ENCODE measurements around the gene NLRP6.
"Not testable (repeated sequence)": the region's sequence is repeated elsewhere in the genome, so short reads cannot be mapped to it uniquely, and the experiment has no call there.

Gene NLRP6

DNA sequence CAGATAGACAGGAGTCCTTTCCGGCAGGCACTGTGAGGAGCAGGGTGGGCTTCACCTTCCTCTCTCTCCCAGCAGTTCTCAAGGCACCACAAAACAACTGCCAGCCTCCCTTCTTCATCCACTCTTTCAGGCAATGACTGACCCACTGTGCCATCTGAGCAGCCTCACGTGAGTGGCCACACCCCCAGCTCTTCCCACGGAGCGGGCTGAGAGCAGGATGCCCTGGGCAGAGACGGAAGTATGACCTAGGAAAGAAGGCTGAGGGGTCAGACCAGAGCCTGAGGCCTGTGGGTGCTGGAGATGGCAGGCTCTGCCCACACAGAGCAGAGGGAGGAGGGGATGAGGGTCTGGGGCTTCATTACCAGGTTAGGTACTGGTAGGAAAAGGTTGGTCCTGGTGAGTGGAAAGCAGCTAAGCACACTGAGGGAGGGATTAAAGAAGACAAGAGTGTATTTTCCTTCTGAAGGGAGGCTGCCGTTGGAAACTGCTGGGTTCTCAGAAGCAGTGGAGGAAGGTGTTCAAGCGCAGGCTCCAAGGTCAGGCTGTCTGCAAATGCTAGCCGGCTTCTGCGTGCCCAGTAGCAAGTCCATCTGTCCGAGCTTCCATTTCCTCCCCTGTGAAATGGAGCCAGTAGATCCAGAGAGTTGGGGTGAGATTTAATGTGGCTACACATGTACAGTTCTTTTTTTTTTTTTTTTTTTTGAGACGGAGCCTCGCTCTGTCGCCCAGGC lies 4.6 kb downstream of the NLRP6 start:
- no peak for DNase-seq

DNA sequence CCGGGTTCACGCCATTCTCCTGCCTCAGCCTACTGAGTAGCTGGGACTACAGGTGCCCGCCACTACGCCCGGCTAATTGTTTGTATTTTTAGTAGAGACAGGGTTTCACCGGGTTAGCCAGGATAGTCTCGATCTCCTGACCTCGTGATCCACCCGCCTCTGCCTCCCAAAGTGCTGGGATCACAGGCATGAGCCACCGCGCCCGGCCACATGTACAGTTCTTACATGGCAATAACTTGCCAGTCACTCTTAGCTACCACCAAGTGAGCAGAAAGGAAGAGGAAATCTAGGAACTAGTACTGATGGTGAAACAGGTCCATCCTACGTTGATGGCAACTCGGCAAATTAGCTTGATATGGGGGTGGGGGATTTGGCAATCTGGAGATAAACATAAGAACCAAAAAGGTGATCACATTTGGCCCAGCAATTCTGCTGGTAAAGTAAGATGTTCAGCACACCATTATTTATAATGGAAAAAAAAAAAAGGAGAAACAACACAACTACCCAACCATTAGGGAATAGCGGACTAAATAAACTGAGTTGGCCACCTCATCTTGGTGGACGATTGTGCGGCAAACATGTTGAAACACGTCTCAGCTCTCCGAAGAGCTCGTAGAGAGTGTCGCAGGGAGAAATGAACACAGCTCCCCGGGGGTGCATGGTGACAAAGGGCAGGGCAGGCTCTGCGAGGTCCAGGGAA lies 5.3 kb downstream of the NLRP6 start:
- no peak for DNase-seq

DNA sequence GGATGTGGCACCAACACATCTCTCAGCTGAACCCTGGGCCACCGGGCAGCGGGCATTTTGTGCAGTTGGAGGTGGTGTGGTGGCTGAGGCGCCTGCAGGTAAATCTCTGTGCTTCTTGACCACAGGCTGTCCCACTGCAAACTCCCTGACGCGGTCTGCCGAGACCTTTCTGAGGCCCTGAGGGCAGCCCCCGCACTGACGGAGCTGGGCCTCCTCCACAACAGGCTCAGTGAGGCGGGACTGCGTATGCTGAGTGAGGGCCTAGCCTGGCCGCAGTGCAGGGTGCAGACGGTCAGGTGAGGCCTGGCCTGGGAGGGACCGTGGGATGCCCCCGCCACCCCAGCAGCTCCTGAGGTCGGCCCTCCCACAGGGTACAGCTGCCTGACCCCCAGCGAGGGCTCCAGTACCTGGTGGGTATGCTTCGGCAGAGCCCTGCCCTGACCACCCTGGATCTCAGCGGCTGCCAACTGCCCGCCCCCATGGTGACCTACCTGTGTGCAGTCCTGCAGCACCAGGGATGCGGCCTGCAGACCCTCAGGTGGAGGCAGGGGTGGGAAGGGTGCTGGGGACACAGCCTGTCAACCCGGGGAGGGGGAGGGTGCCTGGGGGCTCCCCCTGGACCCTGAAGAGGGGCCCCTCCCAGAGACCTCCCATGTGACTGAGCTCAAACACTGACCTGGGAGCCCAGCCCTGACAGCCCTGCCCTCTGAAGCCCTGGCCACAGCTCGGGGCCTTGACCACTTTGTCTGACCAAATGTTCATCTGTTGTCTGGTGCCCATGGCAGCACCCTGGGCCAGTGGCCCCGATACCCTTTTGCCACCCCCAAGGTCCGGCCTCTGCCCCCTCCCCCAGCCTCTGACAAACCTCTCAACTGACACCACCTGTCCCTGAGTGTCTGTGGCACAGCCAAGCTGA lies 6.2 kb downstream of the NLRP6 start:
- DNase-seq: no peak

DNA sequence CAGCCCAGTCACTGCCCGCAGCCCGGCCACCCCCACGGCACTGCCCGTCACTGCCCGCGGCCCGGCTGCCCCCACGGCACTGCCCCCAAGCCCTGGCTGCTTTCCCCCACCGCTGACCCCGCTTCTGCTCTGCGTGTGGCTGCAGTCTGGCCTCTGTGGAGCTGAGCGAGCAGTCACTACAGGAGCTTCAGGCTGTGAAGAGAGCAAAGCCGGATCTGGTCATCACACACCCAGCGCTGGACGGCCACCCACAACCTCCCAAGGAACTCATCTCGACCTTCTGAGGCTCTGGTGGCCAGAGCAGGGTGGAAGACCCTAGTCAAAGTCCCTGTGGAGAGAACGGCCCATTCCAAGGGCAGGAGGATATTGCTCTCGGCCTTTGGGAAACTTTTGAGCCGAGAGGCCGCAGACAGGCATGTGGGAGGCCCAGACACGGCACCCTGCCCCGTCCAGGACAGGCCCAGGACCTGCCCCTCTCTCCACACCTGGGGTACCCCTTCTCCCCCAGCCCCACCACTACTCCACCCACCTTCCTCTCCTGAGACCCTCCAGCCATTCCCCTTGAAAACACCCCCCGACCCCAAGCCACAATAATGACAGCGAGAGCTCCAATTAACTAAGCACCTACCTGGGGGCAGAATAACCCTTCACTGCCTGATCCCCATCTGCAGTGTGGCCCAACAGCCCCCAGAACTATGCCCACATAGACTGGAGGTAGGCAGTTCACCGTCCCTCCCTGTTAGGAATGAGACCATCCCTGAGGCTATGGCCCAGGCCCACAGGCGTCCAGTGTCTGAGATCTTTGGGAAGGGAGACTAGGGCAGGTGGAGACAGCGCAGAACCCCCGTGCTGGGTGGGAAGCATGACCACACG lies 7.0 kb downstream of the NLRP6 start:
- DNase-seq: no peak

- no peak for DNase-seq
Measured at GRCh38 chr11:285894-286220, 7.7 kb downstream of the NLRP6 start.

- not testable (repeated sequence) for DNase-seq
Measured at GRCh38 chr11:286977-287820, 9.0 kb downstream of the NLRP6 start.

- DNase-seq: no peak
Measured at GRCh38 chr11:287821-288477, 9.7 kb downstream of the NLRP6 start.

DNA sequence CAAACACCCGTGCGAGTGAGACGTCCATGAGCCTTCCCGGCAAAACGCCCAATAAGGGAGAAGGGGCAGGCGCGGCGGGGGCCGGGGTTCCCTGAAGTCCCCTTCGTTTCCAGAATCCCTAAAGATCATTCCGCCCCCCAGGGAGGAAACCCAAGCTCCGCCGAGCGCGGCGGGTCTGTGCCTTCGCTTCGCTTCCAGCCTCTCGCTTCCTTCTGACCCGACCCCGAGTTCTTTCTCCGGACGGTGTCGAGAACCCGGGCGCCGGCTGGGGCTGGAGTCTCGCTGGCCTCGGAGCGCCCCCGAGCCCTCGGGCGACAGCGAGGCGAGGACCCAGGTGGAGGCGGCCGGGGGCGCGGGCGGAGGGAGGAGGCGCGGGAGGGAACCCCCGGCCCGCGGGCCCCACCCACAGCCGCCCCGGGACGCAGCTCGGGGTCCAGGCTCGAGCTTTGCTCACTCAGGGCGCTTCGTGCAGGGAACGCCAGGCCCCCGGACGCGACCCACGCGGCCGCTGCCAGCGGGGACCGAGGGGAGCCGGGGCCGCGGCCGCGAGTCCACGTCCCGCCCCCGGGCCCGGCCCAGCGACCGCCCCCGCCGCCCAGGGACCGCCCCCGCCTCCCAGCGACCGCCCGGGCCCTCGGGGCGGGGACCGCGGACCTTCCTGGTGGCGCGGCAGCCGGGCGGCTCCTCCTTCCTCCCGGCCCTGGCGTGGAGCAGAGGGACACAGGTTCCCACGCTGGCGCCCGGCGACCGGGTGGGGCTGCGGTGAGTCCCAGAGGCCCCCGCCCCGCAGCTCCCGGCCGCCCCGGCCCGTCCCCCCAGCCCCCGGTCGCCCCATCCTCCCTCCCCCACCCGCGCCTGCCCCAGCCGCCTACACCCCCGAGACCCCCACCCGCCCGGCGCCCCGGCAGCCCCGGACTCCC lies 10.5 kb downstream of the NLRP6 start, which contains the start of gene PGGHG:
PGGHG (plus strand) TSS at position 649 of the 920 bp plus-strand sequence. CDS start 691 bp downstream, outside the sequence.
- DNase-seq: no peak

- DNase-seq: no peak
Measured at GRCh38 chr11:289398-289711, 11.1 kb downstream of the NLRP6 start.

- no peak for DNase-seq
Measured at GRCh38 chr11:289712-290620, 11.8 kb downstream of the NLRP6 start.

GRCh38 chr11:290621-291231 lies 12.5 kb downstream of the NLRP6 start:
- DNase-seq: no peak

- no peak for DNase-seq
Measured at GRCh38 chr11:291281-292210, 13.3 kb downstream of the NLRP6 start.

DNA sequence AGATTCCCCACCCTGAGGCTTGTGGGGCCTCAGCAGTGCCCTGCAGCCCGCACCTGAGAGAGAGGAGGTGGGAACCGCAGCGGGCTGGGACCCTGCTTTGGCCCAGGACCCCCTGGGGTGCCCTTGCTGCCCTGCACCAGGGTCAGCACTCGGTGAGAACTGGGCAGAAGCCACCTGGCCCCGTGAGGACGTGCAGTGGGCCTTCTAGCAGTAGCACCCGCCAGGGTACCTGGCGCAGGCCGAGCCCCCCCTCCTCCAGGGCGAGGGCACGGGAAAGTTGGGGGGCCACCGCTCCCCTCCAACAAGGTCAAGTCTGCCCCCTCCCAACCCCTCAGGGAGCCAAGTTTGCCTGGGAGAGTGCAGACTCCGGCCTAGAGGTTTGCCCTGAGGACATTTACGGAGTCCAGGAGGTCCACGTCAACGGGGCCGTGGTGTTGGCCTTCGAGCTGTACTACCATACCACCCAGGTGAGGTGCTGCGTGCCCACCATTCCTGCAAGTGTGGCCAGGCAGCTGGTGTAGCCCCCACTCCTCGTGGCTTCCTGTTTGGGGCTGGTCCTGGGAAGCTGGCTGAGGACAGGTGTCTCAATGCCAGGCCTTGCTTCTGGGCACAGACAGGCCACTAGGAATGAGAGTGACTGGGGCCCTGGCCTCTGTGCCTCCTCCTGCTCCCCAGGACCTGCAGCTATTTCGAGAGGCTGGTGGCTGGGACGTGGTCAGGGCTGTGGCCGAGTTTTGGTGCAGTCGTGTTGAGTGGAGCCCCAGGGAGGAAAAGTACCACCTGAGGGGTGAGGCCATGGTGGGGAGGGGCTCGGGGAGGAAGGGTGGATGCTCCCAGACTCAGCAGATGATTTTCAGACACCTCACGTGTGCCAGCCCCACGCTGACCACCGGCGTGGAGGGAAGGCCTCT lies 14.3 kb downstream of the NLRP6 start:
- no peak for DNase-seq

GRCh38 chr11:293271-293851 lies 15.2 kb downstream of the NLRP6 start:
- DNase-seq: no peak

DNA sequence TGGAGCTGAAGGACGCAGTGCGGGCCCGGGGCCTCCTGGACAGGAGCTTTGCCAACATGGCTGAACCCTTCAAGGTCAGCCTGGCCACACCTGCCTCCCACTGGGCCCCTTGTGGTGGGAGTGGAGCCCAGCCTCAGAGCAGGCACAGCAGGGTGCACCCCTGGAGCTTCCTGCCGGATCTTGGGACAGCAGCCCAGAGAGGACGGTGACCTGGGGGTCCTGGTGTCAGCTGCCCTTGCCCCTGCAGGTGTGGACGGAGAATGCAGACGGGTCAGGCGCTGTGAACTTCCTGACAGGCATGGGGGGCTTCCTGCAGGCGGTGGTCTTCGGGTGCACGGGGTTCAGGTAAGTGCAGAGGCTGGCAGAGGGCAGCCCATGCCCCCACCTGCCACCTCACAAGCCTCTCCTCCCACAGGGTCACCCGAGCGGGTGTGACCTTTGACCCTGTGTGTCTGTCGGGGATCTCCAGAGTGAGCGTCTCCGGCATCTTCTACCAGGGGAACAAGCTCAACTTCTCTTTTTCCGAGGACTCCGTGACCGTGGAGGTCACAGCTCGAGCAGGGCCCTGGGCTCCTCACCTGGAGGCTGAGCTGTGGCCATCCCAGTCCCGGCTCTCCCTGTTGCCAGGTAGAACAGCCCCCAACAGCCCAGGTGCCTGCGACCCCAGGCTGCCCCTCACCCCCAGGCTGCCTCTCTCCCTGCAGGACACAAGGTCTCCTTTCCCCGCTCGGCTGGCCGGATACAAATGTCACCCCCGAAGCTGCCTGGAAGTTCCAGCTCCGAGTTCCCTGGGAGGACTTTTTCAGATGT lies 15.8 kb downstream of the NLRP6 start:
- DNase-seq: no peak

Data from NCI-H1048 (cell line).